Calu3 (cell line): ENCODE data around the gene CMTM3. TPM values are rescaled to one million over a fixed set of nuclear protein-coding genes. Genes with fewer than 3 reads are reported as not detected.

Source experiments
- BruUV-seq: library from RNA; stranded (reverse); fragments of 400-500 nt; replicated peaks from 2 replicates; lab custom pipeline; 2021; lab: Mats Ljungman, UMichigan
- CTCF ChIA-PET: fragments of 300-600 bp; sonication (Branson Sonifier 250); formaldehyde crosslinking; loops from one replicate; lab custom pipeline; 2022; ENCODE audit warnings: antibody characterized with exemption; lab: Charles Lee
- DNase-seq: peaks from one replicate; pipeline ENCODE4 v3.0.0; 2022
- H3K27ac Mint-ChIP-seq: one replicate; pipeline ENCODE4 v1.8.0; 2022; ENCODE audit warnings: mixed read lengths; ENCODE audit not compliant: unreplicated experiment
- H3K27me3 Mint-ChIP-seq: one replicate; pipeline ENCODE4 v1.8.0; 2022; ENCODE audit warnings: mixed read lengths; ENCODE audit not compliant: unreplicated experiment
- H3K36me3 Mint-ChIP-seq: one replicate; pipeline ENCODE4 v1.8.0; 2022; ENCODE audit warnings: mild to moderate bottlenecking, moderate library complexity, mixed read lengths; ENCODE audit not compliant: insufficient read depth, unreplicated experiment
- H3K4me1 Mint-ChIP-seq: one replicate; pipeline ENCODE4 v1.8.0; 2022; ENCODE audit warnings: mild to moderate bottlenecking, low read depth, mixed read lengths; ENCODE audit not compliant: unreplicated experiment
- H3K4me3 Mint-ChIP-seq: one replicate; pipeline ENCODE4 v1.8.0; 2022; ENCODE audit warnings: mild to moderate bottlenecking, low read depth, moderate library complexity, mixed read lengths; ENCODE audit not compliant: unreplicated experiment
- H3K9me3 Mint-ChIP-seq: one replicate; pipeline ENCODE4 v1.8.0; 2022; ENCODE audit warnings: low read depth, mixed read lengths; ENCODE audit not compliant: unreplicated experiment
- intact Hi-C: fragments of 100-400 bp; cut with micrococcal nuclease; formaldehyde crosslinking; loops from one replicate; pipeline ENCODE4 v1.10.0; 2022; ENCODE audit not compliant: unreplicated experiment
- total RNA-seq: library from RNA; stranded (reverse); gene quantifications from 2 replicates; pipeline ENCODE4 v1.2.3, GENCODE V29; 2022
- TF ChIP-seq, protein P1 (sequence below): fragments of 200-600 bp; IDR thresholded peaks from one replicate; pipeline ENCODE4 v1.8.0; 2022; ENCODE audit warnings: antibody characterized with exemption; ENCODE audit not compliant: unreplicated experiment

CMTM3 gene
- total RNA-seq, 1 experiment from 2014 or later: 33.6 TPM

DNA sequence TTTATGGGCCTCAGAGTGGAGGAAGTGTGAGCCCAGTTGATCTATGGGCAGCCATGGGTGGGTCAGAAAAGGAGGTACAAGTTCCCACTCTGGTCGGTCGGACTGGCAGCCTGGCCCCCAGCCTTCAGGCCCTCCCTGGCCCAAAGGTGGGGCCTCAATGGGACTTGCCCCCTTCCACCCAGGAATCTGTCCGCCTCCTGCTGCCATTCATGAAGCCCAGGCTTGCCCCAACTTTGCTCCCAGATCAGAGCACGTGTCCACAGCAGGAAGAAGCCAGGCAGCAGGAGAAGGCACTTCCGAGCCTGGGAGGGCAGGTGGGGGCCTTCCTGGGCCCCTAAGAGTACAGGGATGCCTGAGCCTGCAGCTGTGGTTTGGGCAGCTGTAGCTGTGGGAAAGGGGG lies 3.0 kb upstream of the CMTM3 start:
- DNase-seq: no peak
- peaks cover 6% of the 10 kb centered on the region for H3K9me3 Mint-ChIP-seq
- no peak overlapping the region for H3K27ac Mint-ChIP-seq
- H3K27me3 Mint-ChIP-seq: no peaks in the 10 kb centered on the region
- BruUV-seq: no TSS peak
- peaks cover 23% of the 10 kb centered on the region for H3K36me3 Mint-ChIP-seq
- CTCF ChIA-PET: no interaction called here
- intact Hi-C loops: no loop called here
- no peak overlapping the region for H3K4me3 Mint-ChIP-seq
- TF ChIP-seq, protein P1, sequence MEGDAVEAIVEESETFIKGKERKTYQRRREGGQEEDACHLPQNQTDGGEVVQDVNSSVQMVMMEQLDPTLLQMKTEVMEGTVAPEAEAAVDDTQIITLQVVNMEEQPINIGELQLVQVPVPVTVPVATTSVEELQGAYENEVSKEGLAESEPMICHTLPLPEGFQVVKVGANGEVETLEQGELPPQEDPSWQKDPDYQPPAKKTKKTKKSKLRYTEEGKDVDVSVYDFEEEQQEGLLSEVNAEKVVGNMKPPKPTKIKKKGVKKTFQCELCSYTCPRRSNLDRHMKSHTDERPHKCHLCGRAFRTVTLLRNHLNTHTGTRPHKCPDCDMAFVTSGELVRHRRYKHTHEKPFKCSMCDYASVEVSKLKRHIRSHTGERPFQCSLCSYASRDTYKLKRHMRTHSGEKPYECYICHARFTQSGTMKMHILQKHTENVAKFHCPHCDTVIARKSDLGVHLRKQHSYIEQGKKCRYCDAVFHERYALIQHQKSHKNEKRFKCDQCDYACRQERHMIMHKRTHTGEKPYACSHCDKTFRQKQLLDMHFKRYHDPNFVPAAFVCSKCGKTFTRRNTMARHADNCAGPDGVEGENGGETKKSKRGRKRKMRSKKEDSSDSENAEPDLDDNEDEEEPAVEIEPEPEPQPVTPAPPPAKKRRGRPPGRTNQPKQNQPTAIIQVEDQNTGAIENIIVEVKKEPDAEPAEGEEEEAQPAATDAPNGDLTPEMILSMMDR: no peak
- H3K4me1 Mint-ChIP-seq: peaks cover 19% of the 10 kb centered on the region

DNA sequence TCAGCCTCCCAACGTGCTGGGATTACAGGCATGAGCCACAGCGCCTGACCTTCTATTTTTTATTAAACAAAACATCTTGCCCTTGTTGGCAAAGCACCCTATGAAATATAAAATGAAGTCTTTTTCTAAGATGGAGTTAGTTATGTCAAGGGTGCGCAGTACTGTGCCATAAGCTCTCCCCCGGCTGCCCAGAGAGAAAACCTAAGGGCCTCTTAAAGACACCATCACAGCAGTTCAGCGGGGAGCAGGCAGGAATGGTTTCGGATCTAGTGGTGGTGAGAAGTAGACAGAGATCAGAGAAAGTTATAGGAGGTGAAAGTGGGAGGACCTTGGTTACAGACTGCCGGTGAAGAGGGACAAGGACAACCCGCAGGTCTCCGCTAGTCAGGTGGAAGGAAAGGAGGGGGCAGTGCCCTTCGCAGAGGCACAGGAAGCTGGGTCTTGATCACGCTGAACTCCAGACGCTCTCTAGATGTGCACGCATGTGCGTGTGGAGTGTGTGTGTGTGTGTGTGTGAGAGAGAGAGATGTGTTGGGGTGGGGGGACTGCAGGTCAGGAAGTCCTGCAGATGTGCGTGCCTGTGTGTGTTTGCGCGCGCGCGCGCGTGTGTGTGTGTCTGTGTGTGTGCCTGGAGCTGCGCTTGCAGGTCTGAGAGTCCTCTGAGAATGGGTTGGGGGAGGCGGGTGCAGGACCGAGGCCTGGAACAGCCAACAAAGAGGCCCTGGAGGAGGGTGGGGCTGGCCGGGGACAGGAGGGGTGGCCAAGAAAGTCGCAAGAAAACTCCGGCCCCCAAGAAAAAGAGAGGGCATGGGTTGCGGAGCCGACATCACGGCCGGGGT lies 748 bp upstream of the CMTM3 start:
- H3K36me3 Mint-ChIP-seq: peaks cover 37% of the 10 kb centered on the region
- peaks cover 6% of the 10 kb centered on the region for H3K9me3 Mint-ChIP-seq
- peak overlapping the region; percentile 53 for H3K27ac Mint-ChIP-seq
- CTCF ChIA-PET: interaction anchor here (0.6 kb wide), 1 partner anchor 42 kb away, joined by 4 read pairs; no protein-coding TSS in a partner anchor
- H3K4me1 Mint-ChIP-seq: peaks cover 28% of the 10 kb centered on the region
- intact Hi-C loops: no loop called here
- TF ChIP-seq, protein P1: no peak
- H3K27me3 Mint-ChIP-seq: no peaks in the 10 kb centered on the region
- BruUV-seq: TSS peak; percentile 57
- peak overlapping the region; percentile 78 for H3K4me3 Mint-ChIP-seq
- peak; percentile 23 for DNase-seq

DNA sequence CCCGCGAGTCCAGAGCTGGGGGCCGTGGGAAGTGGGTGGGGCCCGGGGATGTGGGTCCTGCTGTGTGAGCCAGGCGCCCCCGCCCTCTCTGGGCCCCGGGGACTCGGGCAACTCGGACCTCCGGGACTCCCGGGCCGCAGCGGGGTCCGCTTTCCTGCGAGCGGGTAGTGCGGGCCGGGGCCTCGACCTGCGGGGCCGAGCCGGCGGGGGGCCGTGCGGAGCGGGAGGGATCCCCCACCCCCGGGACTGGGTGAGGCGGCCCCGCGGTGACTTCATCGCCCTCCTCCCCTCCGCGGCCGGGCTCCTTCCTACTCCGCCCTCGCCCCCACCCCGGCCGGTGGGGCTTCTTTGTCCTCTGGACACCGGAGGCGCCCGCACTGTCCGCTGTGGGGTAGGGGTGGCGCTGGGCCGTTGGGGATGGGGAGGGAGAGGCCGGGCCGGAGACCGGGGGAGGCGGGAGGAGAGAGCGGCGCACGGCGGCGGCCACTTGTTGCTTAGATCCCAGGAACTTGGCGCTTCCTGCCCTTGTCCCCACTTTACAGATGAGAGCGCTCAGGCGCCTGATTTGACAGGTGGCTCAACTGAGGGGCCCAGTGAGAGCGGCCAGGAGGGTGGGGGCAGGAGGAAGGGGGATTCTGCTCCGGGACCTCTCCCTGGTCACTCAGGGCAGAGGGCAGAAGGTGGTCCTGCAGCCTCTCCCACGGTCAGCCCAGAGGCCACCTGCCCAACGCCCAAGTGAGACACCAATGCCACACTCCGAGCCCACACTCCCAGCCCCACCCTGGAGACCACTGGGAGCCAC lies 874 bp downstream of the CMTM3 start:
- intact Hi-C loops: loop anchor here (5.0 kb wide), 2 partner anchors 198 to 267 kb away; no protein-coding TSS in a partner anchor
- peaks cover 31% of the 10 kb centered on the region for H3K4me1 Mint-ChIP-seq
- peak overlapping the region; percentile 78 for H3K4me3 Mint-ChIP-seq
- H3K27ac Mint-ChIP-seq: no peak overlapping the region
- peaks cover 46% of the 10 kb centered on the region for H3K36me3 Mint-ChIP-seq
- DNase-seq: peak; percentile 58
- CTCF ChIA-PET: interaction anchor here (1.0 kb wide), 1 partner anchor 97 kb away, joined by 3 read pairs; no protein-coding TSS in a partner anchor
- H3K9me3 Mint-ChIP-seq: peaks cover 6% of the 10 kb centered on the region
- no peaks in the 10 kb centered on the region for H3K27me3 Mint-ChIP-seq
- BruUV-seq: no TSS peak
- TF ChIP-seq, protein P1: no peak

DNA sequence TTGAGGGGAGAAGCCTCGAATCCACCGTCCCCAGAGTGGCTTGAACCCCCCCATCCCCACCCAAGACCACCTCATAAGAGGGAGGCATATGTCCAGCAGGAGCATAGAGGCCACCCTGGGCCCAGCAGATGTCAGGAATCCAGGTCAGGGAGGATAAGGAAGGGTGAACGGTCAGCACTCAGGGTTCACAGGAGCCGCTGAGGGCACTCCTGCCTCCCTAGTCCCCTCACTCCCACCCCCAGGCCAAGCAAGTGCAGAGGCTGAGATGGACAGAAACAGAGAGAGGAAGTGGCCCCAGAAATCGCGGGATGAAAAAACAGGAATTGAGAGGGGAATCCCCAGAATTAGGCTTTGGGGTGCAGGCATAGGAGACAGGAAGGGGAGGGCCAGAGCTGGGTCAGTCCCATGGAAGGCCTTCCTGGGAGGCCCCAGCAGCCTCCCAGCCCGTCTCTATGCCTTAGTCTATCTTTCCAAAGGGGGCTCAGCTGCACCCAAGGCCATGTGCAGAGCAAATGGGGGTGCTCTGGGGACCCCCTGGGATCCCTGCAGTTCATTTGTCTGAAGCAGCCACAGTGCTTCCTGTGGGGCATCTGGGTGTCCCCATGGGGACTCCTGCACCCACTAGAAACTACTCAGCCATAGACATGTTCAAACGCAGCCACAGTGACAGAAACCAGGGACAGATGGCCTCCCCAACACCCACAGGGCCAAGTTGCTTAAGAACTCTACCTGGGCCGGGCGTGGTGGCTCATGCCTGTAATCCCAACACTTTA lies 1.7 kb downstream of the CMTM3 start:
- BruUV-seq: TSS peak; percentile 30
- H3K9me3 Mint-ChIP-seq: no peaks in the 10 kb centered on the region
- H3K27me3 Mint-ChIP-seq: no peaks in the 10 kb centered on the region
- peaks cover 54% of the 10 kb centered on the region for H3K36me3 Mint-ChIP-seq
- DNase-seq: no peak
- TF ChIP-seq, protein P1: no peak
- CTCF ChIA-PET: no interaction called here
- H3K4me1 Mint-ChIP-seq: peaks cover 31% of the 10 kb centered on the region
- peak overlapping the region; percentile 78 for H3K4me3 Mint-ChIP-seq
- intact Hi-C loops: loop anchor here (5.0 kb wide), 2 partner anchors 199 to 266 kb away; no protein-coding TSS in a partner anchor
- H3K27ac Mint-ChIP-seq: no peak overlapping the region
